HEK293T (cell line): Measurements from ENCODE around the gene DUSP3.
A peak's percentile ranks its signal among the peaks of the same experiment; 100 is the strongest.

Experiments
- CTCF ChIA-PET: fragments of 350-600 bp; formaldehyde crosslinking; extraction: SDS; loops from one replicate; lab custom pipeline; 2021; ENCODE audit warnings: antibody characterized with exemption, inconsistent platforms; lab: Yijun Ruan, JAX
- POLR2A ChIA-PET: fragments of 350-600 bp; formaldehyde crosslinking; extraction: SDS; loops from one replicate; lab custom pipeline; 2020; ENCODE audit warnings: antibody characterized with exemption, inconsistent platforms; lab: Yijun Ruan, JAX
- DNase-seq: peaks from one replicate; pipeline ENCODE4 v3.0.0; 2012; ENCODE audit warnings: mixed read lengths; ENCODE audit errors: extremely low spot score
- ARNT ChIP-seq: fragments of 450-650 bp; IDR thresholded peaks from 2 replicates; pipeline ENCODE4 v1.6.1; 2017; ENCODE audit warnings: mild to moderate bottlenecking
- BHLHE40 ChIP-seq: fragments of 450-650 bp; IDR thresholded peaks from 2 replicates; pipeline ENCODE4 v1.6.1; 2016; ENCODE audit warnings: mild to moderate bottlenecking, moderate library complexity, borderline replicate concordance
- CTBP1 ChIP-seq: fragments of 450-650 bp; IDR thresholded peaks from 2 replicates; pipeline ENCODE4 v1.6.1; 2016; ENCODE audit warnings: borderline replicate concordance
- ELF4 ChIP-seq: fragments of 450-650 bp; IDR thresholded peaks from 2 replicates; pipeline ENCODE4 v1.6.1; 2017; ENCODE audit warnings: antibody characterized with exemption
- FOXA1 ChIP-seq: fragments of 450-650 bp; IDR thresholded peaks from 2 replicates; pipeline ENCODE4 v1.6.1; 2016; ENCODE audit warnings: mild to moderate bottlenecking
- FOXK2 ChIP-seq: fragments of 450-650 bp; IDR thresholded peaks from 2 replicates; pipeline ENCODE4 v1.6.1; 2016; ENCODE audit warnings: mild to moderate bottlenecking
- FOXM1 ChIP-seq: fragments of 450-650 bp; IDR thresholded peaks from 2 replicates; pipeline ENCODE4 v1.6.1; 2017; ENCODE audit warnings: mild to moderate bottlenecking, borderline replicate concordance
- HDGF ChIP-seq: fragments of 450-650 bp; IDR thresholded peaks from 2 replicates; pipeline ENCODE4 v1.6.1; 2017; ENCODE audit warnings: antibody characterized with exemption, borderline replicate concordance
- L3MBTL2 ChIP-seq: fragments of 450-650 bp; conservative IDR thresholded peaks from 2 replicates; pipeline ENCODE4 v1.6.1; 2016; ENCODE audit warnings: mild to moderate bottlenecking
- LEF1 ChIP-seq: fragments of 450-650 bp; IDR thresholded peaks from 2 replicates; pipeline ENCODE4 v1.6.1; 2017; ENCODE audit warnings: mild to moderate bottlenecking, borderline replicate concordance
- NFRKB ChIP-seq: fragments of 450-650 bp; IDR thresholded peaks from 2 replicates; pipeline ENCODE4 v1.6.1; 2016; ENCODE audit warnings: mild to moderate bottlenecking, moderate library complexity
- SP1 ChIP-seq: fragments of 450-650 bp; IDR thresholded peaks from 2 replicates; pipeline ENCODE4 v1.6.1; 2017
- SUZ12 ChIP-seq: fragments of 450-650 bp; IDR thresholded peaks from 2 replicates; pipeline ENCODE4 v1.6.1; 2016; ENCODE audit warnings: mild to moderate bottlenecking
- TARDBP ChIP-seq: fragments of 450-650 bp; IDR thresholded peaks from 2 replicates; pipeline ENCODE4 v1.6.1; 2016
- ZNF384 ChIP-seq: fragments of 450-650 bp; IDR thresholded peaks from 2 replicates; pipeline ENCODE4 v1.6.1; 2016
- TF ChIP-seq, protein P1 (sequence below): fragments of 450-650 bp; IDR thresholded peaks from 2 replicates; pipeline ENCODE4 v1.6.1; 2016

DUSP3 gene

DNA sequence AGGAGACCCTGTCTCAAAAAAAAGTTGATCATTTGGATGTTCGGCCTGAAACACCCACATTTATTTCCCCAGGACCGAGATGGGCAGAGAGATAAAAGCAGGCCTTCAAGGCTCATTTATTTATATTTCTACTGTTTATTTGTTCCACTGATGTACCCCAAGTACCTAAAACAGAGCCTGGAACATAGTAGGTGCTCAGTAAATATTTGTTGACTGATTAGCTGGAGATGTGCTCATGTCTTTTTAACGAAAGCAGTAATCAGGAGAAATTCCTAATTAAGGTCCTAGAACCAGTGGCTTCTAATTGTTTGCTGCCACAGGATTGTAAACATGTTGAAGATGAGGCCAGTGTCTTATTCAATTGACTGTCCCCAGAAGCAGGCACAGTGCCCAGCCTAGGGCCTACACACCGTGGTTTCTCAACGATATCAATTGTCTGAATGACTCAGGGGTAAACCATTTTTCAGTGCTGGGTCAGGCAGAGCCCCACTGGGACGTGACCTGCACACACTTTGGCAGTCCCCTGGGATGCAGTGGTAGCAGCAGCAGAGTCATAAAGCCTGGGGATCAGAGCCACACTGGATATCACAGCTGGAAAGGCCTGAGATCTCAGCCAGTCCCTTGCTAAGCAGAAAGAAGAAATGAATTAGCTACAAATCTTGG is 54.9 kb downstream of the DUSP3 start:
- TF ChIP-seq ARNT (0 out of 2 replicates have a peak, but pooled peaks have one; percentile 7), BHLHE40 (no peak), TARDBP (no peak), NFRKB (no peak), ZNF384 (no peak), SP1 (no peak), ELF4 (no peak)
- ChIA-PET POLR2A (interaction anchor here (1.2 kb wide), 1 partner anchor 10 kb away, joined by 5 read pairs; no protein-coding TSS in a partner anchor), CTCF (interaction anchor here (0.6 kb wide), 1 partner anchor 154 kb away, joined by 4 read pairs; no protein-coding TSS in a partner anchor)
- DNase-seq = peak; percentile 33

DNA sequence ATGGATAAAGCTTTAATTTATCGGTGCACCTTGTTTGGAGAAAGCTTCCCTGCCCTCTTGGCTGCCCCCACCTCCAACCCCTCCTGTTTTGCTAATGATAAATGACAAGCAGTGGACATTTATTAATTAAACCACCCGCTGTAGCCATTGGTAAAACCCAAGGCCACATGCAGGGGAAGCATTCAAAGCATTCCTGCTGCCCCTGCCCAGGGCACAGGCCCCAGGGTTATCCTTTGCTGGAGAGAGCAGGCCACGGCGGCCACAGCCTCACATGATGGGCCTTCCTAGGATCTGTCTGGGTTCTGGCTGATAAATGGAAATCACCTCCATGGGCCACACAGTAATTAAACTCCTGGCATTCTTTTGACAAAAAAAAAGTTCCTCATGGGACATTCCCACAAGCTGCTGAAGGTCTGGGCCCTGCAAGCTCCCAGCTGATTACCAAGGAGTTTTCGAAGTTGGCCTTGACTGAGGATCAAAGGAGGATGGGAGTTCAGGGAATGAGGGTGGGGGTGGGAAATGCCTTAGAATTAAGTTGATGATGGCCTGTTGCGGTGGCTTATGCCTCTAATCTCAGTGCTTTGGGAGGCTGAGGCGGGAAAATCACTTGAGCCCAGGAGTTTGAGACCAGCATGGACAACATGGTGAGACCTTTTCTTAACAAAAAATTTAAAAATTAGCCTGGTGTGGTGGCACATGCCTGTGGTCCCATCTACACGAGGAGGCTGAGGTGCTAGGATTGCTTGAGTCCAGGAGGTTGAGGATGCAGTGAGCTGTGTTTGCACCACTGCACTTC is 55.7 kb downstream of the DUSP3 start:
- ChIA-PET POLR2A (no interaction called here), CTCF (interaction anchor here (0.6 kb wide), 1 partner anchor 155 kb away, joined by 4 read pairs; no protein-coding TSS in a partner anchor)
- 0 out of 2 replicates have a peak, but pooled peaks have one; percentile 15 for TF ChIP-seq L3MBTL2
- TF ChIP-seq CTBP1 = no peak
- DNase-seq = no peak

DNA sequence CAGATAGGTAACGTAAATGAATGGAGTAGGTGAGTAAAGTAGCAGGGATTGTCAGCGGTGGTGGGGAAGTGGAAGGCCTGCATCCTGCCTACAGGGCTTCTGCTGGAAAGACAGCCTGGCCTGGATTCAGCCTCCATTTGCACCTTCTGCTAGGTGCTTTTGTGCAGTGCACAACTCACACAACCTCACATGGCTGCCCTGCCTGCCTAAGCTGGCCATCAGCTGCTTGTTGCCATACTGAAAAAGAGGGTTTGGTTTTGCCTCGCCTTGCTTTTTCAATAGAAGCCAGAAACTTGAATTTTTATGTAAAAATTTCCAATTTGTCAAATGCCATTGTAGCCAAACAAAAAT is 56.5 kb downstream of the DUSP3 start:
- ChIA-PET POLR2A (interaction anchor here (1.1 kb wide), 1 partner anchor 9 kb away, joined by 5 read pairs; no protein-coding TSS in a partner anchor), CTCF (interaction anchor here (0.7 kb wide), 1 partner anchor 49 kb away, joined by 3 read pairs; no protein-coding TSS in a partner anchor)
- TF ChIP-seq ZNF384 = no peak
- TF ChIP-seq ELF4 = no peak
- TF ChIP-seq ARNT = no peak
- TF ChIP-seq LEF1 = no peak
- no peak for TF ChIP-seq FOXA1
- TF ChIP-seq, protein P1, sequence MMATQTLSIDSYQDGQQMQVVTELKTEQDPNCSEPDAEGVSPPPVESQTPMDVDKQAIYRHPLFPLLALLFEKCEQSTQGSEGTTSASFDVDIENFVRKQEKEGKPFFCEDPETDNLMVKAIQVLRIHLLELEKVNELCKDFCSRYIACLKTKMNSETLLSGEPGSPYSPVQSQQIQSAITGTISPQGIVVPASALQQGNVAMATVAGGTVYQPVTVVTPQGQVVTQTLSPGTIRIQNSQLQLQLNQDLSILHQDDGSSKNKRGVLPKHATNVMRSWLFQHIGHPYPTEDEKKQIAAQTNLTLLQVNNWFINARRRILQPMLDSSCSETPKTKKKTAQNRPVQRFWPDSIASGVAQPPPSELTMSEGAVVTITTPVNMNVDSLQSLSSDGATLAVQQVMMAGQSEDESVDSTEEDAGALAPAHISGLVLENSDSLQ = no peak
- TF ChIP-seq CTBP1 = no peak
- no peak for TF ChIP-seq FOXK2
- no peak for TF ChIP-seq HDGF
- TF ChIP-seq FOXM1 = no peak
- no peak for TF ChIP-seq SP1
- TF ChIP-seq NFRKB = no peak
- TF ChIP-seq BHLHE40 = no peak
- TF ChIP-seq TARDBP = no peak
- no peak for TF ChIP-seq SUZ12
- no peak for DNase-seq

DNA sequence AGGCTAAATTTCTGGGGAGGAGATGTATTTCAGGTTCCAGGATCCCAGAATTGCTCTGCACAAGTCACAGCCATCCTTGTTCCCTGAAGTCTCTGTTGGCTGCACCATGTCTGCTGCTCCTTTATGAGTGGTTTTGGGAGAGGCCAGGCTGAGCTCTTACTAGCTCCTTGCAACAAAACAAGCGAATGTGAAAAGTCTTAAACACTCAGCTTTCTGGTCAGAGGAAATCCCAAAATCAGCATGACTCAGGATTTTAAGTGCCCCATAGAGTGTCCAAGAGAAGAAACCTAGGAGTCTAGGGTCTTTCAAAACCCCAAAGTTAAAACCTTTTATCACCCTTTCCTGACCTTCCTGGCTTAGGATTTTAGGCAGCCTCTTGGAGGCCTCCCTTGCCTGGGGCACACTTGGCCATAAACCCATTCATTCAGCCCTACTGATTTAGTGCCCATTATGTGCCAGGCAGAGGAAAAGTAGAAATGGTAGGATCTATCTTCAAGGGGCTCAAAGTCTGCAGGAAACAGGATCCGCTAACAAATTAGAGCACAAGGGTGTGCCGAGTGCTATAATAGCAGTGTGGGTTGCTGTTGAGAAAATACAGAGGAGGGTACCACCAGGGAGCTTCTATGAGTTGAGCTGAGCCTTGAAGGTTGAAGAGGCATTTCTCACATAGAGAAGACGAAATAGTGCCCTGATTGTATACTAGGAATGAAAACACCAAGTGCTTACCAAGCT is 57.1 kb downstream of the DUSP3 start:
- ChIA-PET POLR2A (interaction anchor here (1.1 kb wide), 1 partner anchor 8 kb away, joined by 5 read pairs; no protein-coding TSS in a partner anchor), CTCF (interaction anchor here (0.6 to 0.7 kb wide), 2 partner anchors 21 to 48 kb away, joined by 3 to 4 read pairs; no protein-coding TSS in a partner anchor)
- DNase-seq = no peak
- TF ChIP-seq FOXM1 = no peak
- no peak for TF ChIP-seq CTBP1
- no peak for TF ChIP-seq L3MBTL2
- TF ChIP-seq, protein P1 = no peak
- TF ChIP-seq FOXK2 = no peak
- no peak for TF ChIP-seq BHLHE40
- no peak for TF ChIP-seq LEF1

DNA sequence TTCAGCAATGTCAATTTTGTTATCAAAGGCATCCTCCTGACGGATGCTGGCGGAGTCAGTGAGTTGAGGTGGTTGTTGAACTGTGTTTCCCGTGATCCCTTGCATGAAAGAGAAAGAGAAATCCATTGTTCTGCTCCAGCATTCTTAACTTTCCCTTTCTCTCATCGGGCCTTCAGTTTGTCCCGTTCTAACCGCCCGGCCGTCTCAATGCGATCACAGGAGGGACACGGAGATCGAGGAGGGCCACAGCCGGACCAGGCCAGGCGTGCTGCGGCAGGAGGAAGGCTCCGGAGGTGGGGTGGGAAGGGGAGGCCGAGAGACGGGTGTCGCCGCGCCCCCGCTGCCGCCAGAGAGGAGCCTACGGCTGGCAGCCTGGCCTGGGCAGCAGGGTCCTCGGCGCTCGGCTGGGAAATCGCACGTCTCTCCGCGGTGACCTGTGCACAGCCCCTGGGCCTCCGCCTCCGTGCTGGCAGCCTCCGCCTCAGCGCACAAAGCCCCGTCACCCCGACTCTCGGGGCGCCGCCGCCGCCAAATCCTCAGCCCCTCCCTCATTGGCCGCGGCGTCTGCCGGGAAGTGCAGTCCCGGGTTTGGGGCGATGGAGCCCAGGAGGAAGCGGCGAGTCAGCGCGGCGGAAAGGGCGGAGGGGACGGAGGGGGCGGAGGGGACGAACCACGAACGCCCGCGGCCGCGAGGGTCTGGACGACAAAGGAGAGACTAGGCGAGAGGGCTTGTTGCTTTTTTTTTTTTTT is 58.3 kb downstream of the DUSP3 start:
- no peak for TF ChIP-seq NFRKB
- TF ChIP-seq FOXA1 = no peak
- TF ChIP-seq HDGF = no peak
- TF ChIP-seq FOXM1 = no peak
- TF ChIP-seq, protein P1 = no peak
- no peak for TF ChIP-seq ZNF384
- TF ChIP-seq LEF1 = no peak
- TF ChIP-seq FOXK2 = no peak
- TF ChIP-seq BHLHE40 = no peak
- no peak for TF ChIP-seq L3MBTL2
- no peak for TF ChIP-seq ARNT
- TF ChIP-seq TARDBP = no peak
- TF ChIP-seq SP1 = no peak
- TF ChIP-seq SUZ12 = no peak
- TF ChIP-seq CTBP1 = no peak
- TF ChIP-seq ELF4 = no peak
- CTCF ChIA-PET = no interaction called here
- POLR2A ChIA-PET = no interaction called here
- no peak for DNase-seq
